ENCODE data around the gene HILPDA.

DNA sequence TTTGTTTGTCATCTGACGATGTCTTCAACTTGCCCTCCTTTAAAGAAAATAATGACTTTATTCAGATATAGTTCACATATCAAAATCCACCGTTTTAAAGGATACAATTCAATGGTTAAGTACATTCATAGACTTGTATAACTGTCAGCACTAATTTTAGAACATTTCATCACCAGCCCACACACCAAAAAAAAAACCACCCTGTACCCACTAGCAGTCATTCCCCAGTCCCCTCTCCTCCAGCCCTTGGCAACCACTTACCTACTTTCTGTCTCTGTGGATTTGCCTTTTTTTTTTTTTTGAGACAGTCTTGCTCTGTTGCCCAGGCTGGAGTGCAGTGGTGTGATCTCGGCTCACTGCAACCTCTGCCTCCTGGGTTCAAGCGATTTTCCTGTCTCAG, 5.3 kb upstream of the HILPDA start:
- TF ChIP-seq CTCF (conservative IDR thresholded peaks at IDR 0.05; ENCODE audit: low read length) (no peak), EZH2phosphoT487 (IDR thresholded peaks at IDR 0.05; ENCODE audit: borderline replicate concordance, low read depth, low read length) (no peak)
